Testis (tissue), 2 donors: ENCODE data around the gene PRKN.

Experiments
- POLR2A ChIP-seq: fragments of 450-650 bp; IDR thresholded peaks from one replicate; pipeline ENCODE4 v1.6.1; 2017; ENCODE audit warnings: antibody characterized with exemption, mild to moderate bottlenecking, moderate library complexity
- TF ChIP-seq, protein P1 (sequence below), 3 experiments: fragments of 450-650 bp in 2 of 3; fragments of 200-600 bp in 1 of 3; sonication (generic) in 1 of 3; IDR thresholded peaks; one replicate each; pipeline ENCODE4 v1.5.1; 2016 to 2019; ENCODE audit warnings: antibody characterized with exemption in 3 of 3, mild to moderate bottlenecking in 2 of 3, moderate library complexity in 1 of 3

DNA sequence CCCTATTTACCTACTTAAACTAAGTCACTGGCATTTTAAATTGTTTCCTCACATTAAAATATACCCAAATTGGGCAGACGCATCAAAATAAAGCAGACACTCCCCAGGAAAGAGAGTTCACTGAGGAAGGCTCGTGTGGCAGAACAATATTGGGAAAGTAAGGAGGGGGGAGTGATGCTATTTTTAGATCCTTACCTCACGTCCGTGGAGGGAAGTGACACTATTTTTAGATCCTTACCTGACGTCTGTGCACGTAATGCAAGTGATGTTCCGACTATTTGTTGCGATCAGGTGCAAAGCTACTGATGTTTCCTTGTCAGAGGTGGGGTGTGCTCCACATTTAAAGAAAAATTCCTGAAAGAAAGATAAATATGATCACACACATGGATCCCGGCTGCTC is 754.5 kb downstream of the PRKN start:
- TF ChIP-seq, protein P1, sequence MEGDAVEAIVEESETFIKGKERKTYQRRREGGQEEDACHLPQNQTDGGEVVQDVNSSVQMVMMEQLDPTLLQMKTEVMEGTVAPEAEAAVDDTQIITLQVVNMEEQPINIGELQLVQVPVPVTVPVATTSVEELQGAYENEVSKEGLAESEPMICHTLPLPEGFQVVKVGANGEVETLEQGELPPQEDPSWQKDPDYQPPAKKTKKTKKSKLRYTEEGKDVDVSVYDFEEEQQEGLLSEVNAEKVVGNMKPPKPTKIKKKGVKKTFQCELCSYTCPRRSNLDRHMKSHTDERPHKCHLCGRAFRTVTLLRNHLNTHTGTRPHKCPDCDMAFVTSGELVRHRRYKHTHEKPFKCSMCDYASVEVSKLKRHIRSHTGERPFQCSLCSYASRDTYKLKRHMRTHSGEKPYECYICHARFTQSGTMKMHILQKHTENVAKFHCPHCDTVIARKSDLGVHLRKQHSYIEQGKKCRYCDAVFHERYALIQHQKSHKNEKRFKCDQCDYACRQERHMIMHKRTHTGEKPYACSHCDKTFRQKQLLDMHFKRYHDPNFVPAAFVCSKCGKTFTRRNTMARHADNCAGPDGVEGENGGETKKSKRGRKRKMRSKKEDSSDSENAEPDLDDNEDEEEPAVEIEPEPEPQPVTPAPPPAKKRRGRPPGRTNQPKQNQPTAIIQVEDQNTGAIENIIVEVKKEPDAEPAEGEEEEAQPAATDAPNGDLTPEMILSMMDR (IDR thresholded peaks at IDR 0.05), result no peak
- no peak for TF ChIP-seq POLR2A
